HK-2 (cell line): ENCODE results near the gene TNFSF8.

ENCODE experiments used
- DNase-seq: peaks from one replicate; pipeline ENCODE4 v3.0.0-alpha.2; 2018; ENCODE audit not compliant: unreplicated experiment

Gene TNFSF8

GRCh38 chr9:114905170-114905940, 25.0 kb downstream of the TNFSF8 start:
- DNase-seq, result no peak

GRCh38 chr9:114902786-114903524, 27.4 kb downstream of the TNFSF8 start:
- DNase-seq, result no peak

GRCh38 chr9:114900942-114901802, 29.2 kb downstream of the TNFSF8 start:
- DNase-seq, result no peak

GRCh38 chr9:114899995-114900394, 30.4 kb downstream of the TNFSF8 start:
- no peak for DNase-seq

- DNase-seq, result no peak
Measured at GRCh38 chr9:114899461-114899860, 30.9 kb downstream of the TNFSF8 start.

GRCh38 chr9:114898741-114899140, 31.6 kb downstream of the TNFSF8 start:
- no peak for DNase-seq

GRCh38 chr9:114897196-114897595, 33.2 kb downstream of the TNFSF8 start:
- no peak for DNase-seq

- no peak for DNase-seq
Measured at GRCh38 chr9:114896344-114896743, 34.0 kb downstream of the TNFSF8 start.

- DNase-seq, result no peak
Measured at GRCh38 chr9:114895521-114895991, 34.8 kb downstream of the TNFSF8 start.

- DNase-seq, result no peak
Measured at GRCh38 chr9:114894609-114895433, 35.6 kb downstream of the TNFSF8 start.

GRCh38 chr9:114894206-114894605, 36.2 kb downstream of the TNFSF8 start:
- no peak for DNase-seq

- DNase-seq, result no peak
Measured at GRCh38 chr9:114893221-114894010, 37.0 kb downstream of the TNFSF8 start.

GRCh38 chr9:114889802-114890224, 40.6 kb downstream of the TNFSF8 start:
- DNase-seq, result no peak

- DNase-seq, result no peak
Measured at GRCh38 chr9:114888607-114889006, 41.8 kb downstream of the TNFSF8 start.

GRCh38 chr9:114887963-114888362, 42.4 kb downstream of the TNFSF8 start:
- no peak for DNase-seq

- peak; percentile 64 for DNase-seq
Measured at GRCh38 chr9:114884787-114885452, 45.5 kb downstream of the TNFSF8 start.

- DNase-seq, result no peak
Measured at GRCh38 chr9:114883709-114884108, 46.7 kb downstream of the TNFSF8 start.

- DNase-seq, result no peak
Measured at GRCh38 chr9:114880291-114880745, 50.1 kb downstream of the TNFSF8 start.

GRCh38 chr9:114878879-114879564, 51.4 kb downstream of the TNFSF8 start:
- DNase-seq, result no peak
